ENCODE measurements around the gene STAT2.

STAT2 gene

DNA sequence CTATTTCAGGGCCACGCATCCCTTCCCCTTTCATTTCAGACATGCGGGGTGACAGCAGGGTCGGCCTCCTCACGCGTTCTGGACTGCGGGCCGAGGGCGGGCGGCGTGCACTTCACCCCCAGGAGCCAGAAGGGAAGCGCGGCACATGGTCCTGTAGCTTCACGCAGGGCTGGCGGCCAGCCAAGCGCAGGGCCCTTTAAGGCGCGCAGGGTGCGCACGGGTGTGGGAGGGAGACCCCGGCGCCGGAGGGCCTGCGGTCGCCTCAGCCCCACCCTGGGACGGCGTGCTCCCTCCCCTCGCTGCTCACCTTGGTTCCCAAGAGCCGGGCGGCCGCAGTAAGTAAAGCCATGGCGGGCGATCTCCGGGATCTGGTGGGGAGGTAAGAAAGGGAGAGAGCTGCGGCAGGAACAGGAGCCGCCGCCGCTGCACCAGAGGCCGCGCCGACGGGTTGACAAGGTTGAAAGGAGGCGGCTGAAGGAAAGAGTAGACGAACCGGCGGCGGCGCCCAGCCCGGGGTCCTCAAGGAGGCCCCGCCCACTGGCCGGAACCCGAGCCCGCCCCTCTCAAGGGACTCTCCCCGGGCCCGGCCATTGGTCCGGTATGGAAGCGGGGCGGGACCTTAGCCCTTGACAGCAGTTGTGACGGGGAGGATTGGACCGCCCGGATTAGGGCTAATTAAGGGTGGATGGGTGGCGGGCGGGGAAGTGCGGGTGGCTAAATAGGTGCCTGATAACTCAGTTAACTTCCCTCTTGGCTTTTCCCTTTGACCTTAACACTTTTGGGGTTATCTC lies 59.9 kb downstream of the STAT2 start, which contains the start of gene CS:
Gene CS (minus strand): TSS at position 478 of the 791 bp plus-strand sequence. CDS start 129 bp downstream, at position 349.
- peak; percentile 88 for DNase-seq (ENCODE audit: insufficient read length)
- FAIRE-seq = peak; percentile 92
- TF ChIP-seq POLR2AphosphoS5 (IDR thresholded peaks at IDR 0.05; ENCODE audit: low read depth, low read length) = peak; percentile 47; the same call in 1 of the 2 replicates
- TF ChIP-seq POLR2A (IDR thresholded peaks at IDR 0.05; ENCODE audit: low read depth, low read length) = peak; percentile 43; the same call in 1 of the 2 replicates
- no peak for TF ChIP-seq TAF1 (IDR thresholded peaks at IDR 0.05; ENCODE audit: borderline replicate concordance, low read depth, low read length)

DNA sequence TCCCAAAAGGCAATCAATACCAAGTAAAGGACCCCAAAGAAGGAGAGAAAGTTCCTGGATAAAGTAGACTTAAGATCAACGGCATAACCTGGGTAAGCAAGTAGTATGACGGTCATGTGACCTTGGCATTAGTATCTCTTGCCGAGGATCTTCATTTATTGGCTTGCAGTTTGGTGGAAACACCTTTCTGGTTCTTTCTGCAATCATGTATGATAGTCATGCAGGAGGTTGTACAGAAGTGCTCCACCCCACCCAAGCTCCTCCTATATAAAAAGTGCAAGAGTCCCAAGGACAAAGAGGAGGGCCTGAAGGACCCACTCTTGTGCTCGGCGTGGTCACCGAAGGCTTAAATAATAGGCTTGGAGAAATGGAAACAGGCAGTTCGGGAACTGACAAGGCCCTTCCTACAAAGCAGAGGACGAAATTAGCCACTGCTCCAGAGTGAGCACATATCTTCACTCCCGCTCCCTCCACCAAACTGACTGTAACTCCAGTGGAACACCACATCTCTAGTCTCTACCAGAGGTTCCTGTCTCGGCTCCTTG lies 60.5 kb downstream of the STAT2 start:
- FAIRE-seq (no peak), DNase-seq (ENCODE audit: insufficient read length) (no peak)
- TF ChIP-seq TAF1 (IDR thresholded peaks at IDR 0.05; ENCODE audit: borderline replicate concordance, low read depth, low read length) (peak; percentile 15; the same call in 1 of the 2 replicates), POLR2A (IDR thresholded peaks at IDR 0.05; ENCODE audit: low read depth, low read length) (no peak), POLR2AphosphoS5 (IDR thresholded peaks at IDR 0.05; ENCODE audit: low read depth, low read length) (no peak)

DNA sequence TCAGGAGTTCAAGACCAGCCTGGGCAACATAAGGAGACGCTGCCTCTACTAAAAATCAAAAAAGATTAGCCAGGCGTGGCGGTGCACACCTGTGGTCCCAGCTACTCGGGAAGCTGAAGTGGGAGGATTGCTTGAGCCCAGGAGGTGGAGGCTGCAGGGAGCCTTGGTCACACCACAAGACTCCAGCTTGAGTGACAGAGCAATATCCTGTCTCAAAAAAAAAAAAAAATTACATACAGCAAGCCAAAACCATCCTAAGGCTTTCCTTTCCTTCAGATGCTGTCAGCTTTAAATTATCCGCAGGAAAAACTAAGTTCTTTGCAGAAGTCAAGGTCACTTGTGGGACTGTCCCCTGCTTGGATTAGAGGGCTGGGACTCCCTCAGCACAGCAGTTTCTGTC lies 61.1 kb downstream of the STAT2 start:
- no peak for FAIRE-seq
- DNase-seq (ENCODE audit: insufficient read length) = no peak
- no peak for TF ChIP-seq POLR2A (IDR thresholded peaks at IDR 0.05; ENCODE audit: low read depth, low read length)
- no peak for TF ChIP-seq POLR2AphosphoS5 (IDR thresholded peaks at IDR 0.05; ENCODE audit: low read depth, low read length)
- TF ChIP-seq TAF1 (IDR thresholded peaks at IDR 0.05; ENCODE audit: borderline replicate concordance, low read depth, low read length) = no peak

DNA sequence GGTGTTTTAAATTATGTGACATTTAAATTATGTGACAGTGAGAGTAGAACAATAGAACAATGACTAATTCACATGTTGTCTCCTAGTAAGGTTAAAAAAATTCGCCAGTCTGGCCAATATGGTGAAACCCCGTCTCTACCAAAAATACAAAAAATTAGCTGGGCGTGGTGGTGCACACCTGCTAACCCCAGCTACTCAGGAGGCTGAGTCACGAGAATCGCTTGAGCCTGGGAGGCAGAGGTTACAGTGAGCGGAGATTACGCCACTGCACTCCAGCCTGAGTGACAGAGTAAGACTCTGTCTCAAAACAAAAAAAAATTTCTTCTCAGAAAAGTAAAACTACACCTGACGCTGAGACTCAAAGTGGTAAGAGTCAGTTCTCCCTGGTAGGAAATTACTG lies 62.5 kb downstream of the STAT2 start:
- TF ChIP-seq POLR2AphosphoS5 (IDR thresholded peaks at IDR 0.05; ENCODE audit: low read depth, low read length) (no peak), TAF1 (IDR thresholded peaks at IDR 0.05; ENCODE audit: borderline replicate concordance, low read depth, low read length) (no peak), POLR2A (IDR thresholded peaks at IDR 0.05; ENCODE audit: low read depth, low read length) (no peak)
- DNase-seq (ENCODE audit: insufficient read length) = no peak
- FAIRE-seq = no peak

DNA sequence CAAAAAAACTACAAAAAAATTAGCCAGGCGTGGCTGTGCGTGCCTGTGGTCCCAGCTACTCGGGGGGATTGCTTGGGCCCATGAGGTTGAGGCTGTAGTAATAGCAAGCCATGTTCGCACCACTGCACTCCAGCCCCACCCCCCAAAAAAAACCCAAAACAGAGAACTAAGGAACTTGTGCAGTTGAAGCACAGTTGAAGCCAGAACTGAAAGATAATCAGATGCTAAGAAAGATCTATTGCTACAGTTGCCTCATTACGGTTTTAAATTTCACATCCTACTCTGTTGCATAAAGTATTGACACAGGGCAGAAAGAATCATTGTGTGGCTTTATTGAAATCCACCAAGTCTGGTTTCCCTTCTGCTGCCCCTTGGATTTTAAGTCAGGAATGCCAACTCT lies 63.6 kb downstream of the STAT2 start:
- no peak for TF ChIP-seq POLR2A (IDR thresholded peaks at IDR 0.05; ENCODE audit: low read depth, low read length)
- no peak for TF ChIP-seq POLR2AphosphoS5 (IDR thresholded peaks at IDR 0.05; ENCODE audit: low read depth, low read length)
- no peak for TF ChIP-seq TAF1 (IDR thresholded peaks at IDR 0.05; ENCODE audit: borderline replicate concordance, low read depth, low read length)
- FAIRE-seq = no peak
- DNase-seq (ENCODE audit: insufficient read length) = no peak

DNA sequence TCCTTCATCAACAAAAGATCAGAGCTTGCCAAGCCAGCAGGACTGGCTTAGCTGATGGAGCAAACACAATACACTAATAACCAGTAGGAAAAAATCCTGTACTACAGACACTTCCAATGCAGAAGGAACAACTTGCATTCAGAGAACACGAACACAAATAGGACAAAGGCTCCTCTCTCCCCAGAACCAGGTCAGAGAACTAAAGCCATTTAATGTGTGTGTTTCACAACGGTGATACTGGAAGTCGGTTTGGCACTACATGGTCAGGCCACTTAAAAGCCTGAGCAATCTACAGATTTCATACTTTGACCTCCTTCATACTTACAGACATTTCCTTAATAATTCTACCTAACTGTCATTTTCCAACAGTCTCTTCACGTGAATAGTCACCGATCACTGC lies 66.1 kb downstream of the STAT2 start:
- TF ChIP-seq POLR2AphosphoS5 (IDR thresholded peaks at IDR 0.05; ENCODE audit: low read depth, low read length) (no peak), POLR2A (IDR thresholded peaks at IDR 0.05; ENCODE audit: low read depth, low read length) (no peak), TAF1 (IDR thresholded peaks at IDR 0.05; ENCODE audit: borderline replicate concordance, low read depth, low read length) (no peak)
- DNase-seq (ENCODE audit: insufficient read length) (no peak), FAIRE-seq (no peak)

Data from GM12892 (cell line).